Breast epithelium (tissue), 3 donors: ENCODE results near the gene NAT16.

Experiments used
- POLR2A ChIP-seq: fragments of 450-650 bp; IDR thresholded peaks from one replicate; pipeline ENCODE4 v1.6.1; 2016; ENCODE audit warnings: antibody characterized with exemption, mild to moderate bottlenecking, moderate library complexity
- POLR2AphosphoS5 ChIP-seq, 3 donors: sonication (generic); formaldehyde crosslinking; IDR thresholded peaks; one replicate each; pipeline ENCODE4 v1.6.1; 2017; ENCODE audit warnings: antibody characterized with exemption in 3 of 3
- TF ChIP-seq, protein P1 (sequence below), 3 donors: fragments of 450-650 bp; IDR thresholded peaks; one replicate each; pipeline ENCODE4 v1.5.1; 2016 to 2017; ENCODE audit warnings: antibody characterized with exemption in 3 of 3, mild to moderate bottlenecking in 3 of 3, moderate library complexity in 3 of 3

DNA sequence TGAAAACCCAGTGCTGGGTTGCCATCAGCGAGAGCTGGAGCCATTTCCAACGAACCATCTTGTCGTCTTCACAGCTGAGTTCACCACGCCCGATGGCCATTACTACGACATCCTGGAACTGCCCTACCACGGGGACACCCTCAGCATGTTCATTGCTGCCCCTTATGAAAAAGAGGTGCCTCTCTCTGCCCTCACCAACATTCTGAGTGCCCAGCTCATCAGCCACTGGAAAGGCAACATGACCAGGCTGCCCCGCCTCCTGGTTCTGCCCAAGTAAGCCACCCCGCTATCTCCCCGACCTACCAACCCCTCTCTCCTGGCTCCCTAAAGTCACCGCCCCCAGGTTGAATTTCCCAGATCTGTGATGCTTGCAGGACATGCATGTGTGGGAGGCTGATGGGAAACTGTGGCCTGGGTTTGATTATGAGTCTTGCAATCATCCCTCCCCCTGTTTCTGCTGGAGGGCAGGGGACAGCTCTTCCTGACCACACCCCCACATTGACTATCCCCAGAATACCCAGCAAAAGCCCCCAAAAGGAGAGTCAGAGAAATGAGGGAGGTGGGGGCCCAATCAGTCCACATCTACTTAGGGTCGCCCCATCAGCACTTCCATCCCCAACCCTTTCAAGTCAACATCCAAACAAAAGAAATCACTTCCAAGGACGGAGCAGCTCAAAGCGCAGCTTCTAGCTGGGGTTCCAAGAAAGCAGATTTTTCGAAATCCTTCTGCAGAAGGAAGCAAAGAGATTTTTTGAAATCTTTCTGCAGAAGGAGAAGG lies 46.3 kb downstream of the NAT16 start:
- TF ChIP-seq POLR2A (no peak), POLR2AphosphoS5 (IDR thresholded peaks at IDR 0.05) (no peak)
- TF ChIP-seq, protein P1, sequence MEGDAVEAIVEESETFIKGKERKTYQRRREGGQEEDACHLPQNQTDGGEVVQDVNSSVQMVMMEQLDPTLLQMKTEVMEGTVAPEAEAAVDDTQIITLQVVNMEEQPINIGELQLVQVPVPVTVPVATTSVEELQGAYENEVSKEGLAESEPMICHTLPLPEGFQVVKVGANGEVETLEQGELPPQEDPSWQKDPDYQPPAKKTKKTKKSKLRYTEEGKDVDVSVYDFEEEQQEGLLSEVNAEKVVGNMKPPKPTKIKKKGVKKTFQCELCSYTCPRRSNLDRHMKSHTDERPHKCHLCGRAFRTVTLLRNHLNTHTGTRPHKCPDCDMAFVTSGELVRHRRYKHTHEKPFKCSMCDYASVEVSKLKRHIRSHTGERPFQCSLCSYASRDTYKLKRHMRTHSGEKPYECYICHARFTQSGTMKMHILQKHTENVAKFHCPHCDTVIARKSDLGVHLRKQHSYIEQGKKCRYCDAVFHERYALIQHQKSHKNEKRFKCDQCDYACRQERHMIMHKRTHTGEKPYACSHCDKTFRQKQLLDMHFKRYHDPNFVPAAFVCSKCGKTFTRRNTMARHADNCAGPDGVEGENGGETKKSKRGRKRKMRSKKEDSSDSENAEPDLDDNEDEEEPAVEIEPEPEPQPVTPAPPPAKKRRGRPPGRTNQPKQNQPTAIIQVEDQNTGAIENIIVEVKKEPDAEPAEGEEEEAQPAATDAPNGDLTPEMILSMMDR (IDR thresholded peaks at IDR 0.05) = no peak
